GM12865 (cell line): ENCODE measurements around the gene AAR2.

Experiments used
- DNase-seq: peaks from one replicate; pipeline ENCODE4 v3.0.0; 2010; ENCODE audit warnings: low read depth
- H3K4me3 ChIP-seq: 2 replicates; pipeline ENCODE4 v1.5.1; 2011; ENCODE audit warnings: mild to moderate bottlenecking, low read depth, low read length, control low read depth
- TF ChIP-seq, protein P1 (sequence below): IDR thresholded peaks from 2 replicates; pipeline ENCODE4 v1.5.1; 2011; ENCODE audit warnings: low read length, control low read depth, low read depth, inconsistent platforms; ENCODE audit not compliant: insufficient read depth; ENCODE audit errors: missing control alignments

Gene AAR2

GRCh38 chr20:36201198-36201597 lies 35.1 kb upstream of the AAR2 start:
- no peak overlapping the region for H3K4me3 ChIP-seq
- DNase-seq: no peak
- TF ChIP-seq, protein P1, sequence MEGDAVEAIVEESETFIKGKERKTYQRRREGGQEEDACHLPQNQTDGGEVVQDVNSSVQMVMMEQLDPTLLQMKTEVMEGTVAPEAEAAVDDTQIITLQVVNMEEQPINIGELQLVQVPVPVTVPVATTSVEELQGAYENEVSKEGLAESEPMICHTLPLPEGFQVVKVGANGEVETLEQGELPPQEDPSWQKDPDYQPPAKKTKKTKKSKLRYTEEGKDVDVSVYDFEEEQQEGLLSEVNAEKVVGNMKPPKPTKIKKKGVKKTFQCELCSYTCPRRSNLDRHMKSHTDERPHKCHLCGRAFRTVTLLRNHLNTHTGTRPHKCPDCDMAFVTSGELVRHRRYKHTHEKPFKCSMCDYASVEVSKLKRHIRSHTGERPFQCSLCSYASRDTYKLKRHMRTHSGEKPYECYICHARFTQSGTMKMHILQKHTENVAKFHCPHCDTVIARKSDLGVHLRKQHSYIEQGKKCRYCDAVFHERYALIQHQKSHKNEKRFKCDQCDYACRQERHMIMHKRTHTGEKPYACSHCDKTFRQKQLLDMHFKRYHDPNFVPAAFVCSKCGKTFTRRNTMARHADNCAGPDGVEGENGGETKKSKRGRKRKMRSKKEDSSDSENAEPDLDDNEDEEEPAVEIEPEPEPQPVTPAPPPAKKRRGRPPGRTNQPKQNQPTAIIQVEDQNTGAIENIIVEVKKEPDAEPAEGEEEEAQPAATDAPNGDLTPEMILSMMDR: no peak

GRCh38 chr20:36202891-36203338 lies 33.4 kb upstream of the AAR2 start:
- H3K4me3 ChIP-seq: no peak overlapping the region
- peak; percentile 65 for DNase-seq
- TF ChIP-seq, protein P1: peak; percentile 99

- no peak for DNase-seq
- TF ChIP-seq, protein P1: no peak
- no peak overlapping the region for H3K4me3 ChIP-seq
Observed at GRCh38 chr20:36203861-36204260, 32.4 kb upstream of the AAR2 start.

GRCh38 chr20:36205026-36205425 lies 31.3 kb upstream of the AAR2 start:
- DNase-seq: no peak
- TF ChIP-seq, protein P1: no peak
- no peak overlapping the region for H3K4me3 ChIP-seq

- TF ChIP-seq, protein P1: no peak
- no peak overlapping the region for H3K4me3 ChIP-seq
- no peak for DNase-seq
Observed at GRCh38 chr20:36206068-36206467, 30.2 kb upstream of the AAR2 start.

DNA sequence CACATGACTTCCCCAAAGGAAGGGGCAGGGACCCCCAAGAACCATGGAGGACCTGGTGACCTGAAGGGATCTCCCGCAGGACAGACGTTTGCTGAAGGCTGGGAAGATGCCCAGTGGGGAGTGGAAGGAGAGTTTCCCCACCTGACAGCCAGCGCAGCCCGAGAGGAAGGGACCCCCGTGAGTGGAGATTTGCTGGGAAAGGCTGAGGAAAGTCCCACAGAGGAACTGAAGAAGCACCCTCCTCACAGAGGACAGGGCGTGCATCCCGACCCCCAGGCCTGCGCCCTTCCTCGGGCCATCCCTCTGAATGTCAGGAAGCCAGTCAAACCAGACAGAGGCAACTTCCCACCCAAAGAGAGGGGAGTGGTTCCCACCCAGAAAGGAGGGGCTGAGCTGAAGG lies 29.6 kb upstream of the AAR2 start:
- no peak overlapping the region for H3K4me3 ChIP-seq
- DNase-seq: no peak

GRCh38 chr20:36207602-36208001 lies 28.7 kb upstream of the AAR2 start:
- TF ChIP-seq, protein P1: no peak
- no peak overlapping the region for H3K4me3 ChIP-seq
- no peak for DNase-seq

More for the DNA sequence above, 29.6 kb upstream of the AAR2 start:
- TF ChIP-seq, protein P1: no peak
